T-helper 2 cell (primary cell): ENCODE results near the gene UXT.
"Not testable (repeated sequence)": the region's sequence is repeated elsewhere in the genome, so short reads cannot be mapped to it uniquely, and the experiment has no call there.

Experiments used
- DNase-seq, 5 experiments: peaks; one replicate each; pipeline versions ENCODE4 v3.0.0 to v3.0.0-alpha.2; 2012 to 2022
- total RNA-seq, 2 donors: gene quantifications; one replicate each; lab custom pipeline; 2026; lab: John Stamatoyannopoulos, UW

UXT gene, protein sequence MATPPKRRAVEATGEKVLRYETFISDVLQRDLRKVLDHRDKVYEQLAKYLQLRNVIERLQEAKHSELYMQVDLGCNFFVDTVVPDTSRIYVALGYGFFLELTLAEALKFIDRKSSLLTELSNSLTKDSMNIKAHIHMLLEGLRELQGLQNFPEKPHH
- total RNA-seq, result 39.3 to 60.9 reads per million in 2 donors

DNA sequence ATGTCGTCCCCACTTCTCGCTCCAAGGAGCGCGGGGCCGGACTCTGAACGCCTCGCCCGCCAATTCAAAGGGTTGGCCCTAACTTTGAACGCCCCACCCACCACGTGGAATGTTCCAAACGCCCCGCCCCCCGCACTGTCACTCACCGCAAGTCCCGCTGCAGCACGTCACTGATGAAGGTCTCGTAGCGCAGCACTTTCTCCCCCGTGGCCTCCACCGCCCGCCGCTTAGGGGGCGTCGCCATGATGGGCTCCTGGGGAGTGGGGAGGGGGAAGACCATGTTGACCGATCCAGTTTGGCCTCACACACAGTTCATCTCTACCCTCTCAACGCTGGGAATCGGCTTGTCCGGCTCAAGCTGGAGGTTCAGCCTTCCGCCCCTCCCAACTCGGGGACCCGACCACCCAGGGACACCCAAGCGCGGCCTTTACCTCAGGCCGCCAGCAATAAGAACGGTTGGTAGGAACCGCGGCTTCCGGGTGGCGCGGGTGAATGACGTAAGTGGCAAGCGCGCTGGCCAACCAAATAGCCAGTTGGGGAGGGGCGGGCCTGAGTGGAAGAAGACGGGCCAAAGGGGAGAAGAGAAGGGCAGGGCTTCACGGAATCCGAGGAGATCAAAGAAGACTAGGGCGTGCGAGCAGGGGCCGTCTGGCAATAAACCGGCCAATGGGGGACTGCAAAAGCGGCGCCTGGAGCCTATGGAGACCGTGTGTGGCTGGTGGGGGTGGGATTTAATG, at the start of gene UXT:
Gene UXT, minus strand, starts transcription at position 497 of the 737 bp plus-strand sequence. Its CDS starts 253 bp downstream, at position 244.
- DNase-seq, result peak; percentile 76 to 97 (median 90)

DNA sequence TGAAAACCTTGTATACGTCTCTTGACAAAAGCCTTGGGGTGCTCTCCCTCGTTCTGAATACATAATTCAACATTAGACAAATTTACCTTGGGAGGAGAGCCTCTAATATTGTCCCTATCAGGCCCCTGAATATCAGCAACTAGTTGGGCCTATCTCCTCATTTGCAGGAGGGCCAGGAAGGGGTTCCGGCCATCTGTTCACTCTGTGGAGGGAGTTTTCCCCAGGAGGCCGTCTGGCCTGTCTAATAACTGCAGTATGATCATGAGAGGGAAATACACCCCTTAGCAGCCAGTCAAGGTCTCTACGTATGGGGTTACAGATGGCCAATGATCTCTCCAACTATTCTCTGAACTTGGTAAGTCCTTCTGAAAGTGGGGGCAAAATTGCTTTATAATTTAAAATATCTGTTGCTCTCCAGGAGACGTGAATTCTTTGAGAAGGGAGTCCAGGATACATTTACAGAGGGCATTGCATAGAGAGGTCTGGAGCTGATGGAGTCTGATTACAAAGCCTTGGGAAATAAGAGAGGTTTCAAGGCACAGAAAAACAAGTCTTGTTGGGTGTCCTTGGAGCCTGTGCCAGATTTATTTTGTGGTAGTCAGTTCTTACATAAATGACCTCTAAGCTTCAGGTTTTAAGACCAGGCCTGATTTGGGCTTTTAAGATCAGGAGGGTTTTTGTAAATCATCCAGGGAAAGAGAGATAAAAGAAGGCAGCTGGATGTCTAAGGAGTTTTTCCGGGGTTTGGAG, 48.2 kb upstream of the UXT start:
- no peak for DNase-seq

DNA sequence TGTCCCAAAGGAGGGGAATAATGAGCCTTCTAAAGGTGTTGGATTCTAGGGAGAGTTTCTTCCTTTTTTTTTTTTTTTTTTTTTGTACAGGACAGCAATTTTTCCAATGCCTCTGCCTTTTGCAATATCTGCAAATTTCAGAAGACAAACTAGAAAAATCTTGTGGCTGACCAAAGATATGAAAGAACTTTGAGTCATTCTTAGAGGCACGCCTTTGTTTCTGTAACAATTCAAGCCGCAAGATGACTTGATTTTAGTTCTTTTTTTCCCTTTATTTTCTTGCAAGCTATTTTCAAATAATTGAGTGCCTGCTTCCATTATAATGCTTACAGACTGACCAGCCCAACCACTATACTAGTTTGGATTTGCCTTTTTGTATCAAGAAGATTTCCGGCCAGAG, 47.6 kb upstream of the UXT start:
- DNase-seq, result peak in 1 of 5 experiments; percentile 38

DNA sequence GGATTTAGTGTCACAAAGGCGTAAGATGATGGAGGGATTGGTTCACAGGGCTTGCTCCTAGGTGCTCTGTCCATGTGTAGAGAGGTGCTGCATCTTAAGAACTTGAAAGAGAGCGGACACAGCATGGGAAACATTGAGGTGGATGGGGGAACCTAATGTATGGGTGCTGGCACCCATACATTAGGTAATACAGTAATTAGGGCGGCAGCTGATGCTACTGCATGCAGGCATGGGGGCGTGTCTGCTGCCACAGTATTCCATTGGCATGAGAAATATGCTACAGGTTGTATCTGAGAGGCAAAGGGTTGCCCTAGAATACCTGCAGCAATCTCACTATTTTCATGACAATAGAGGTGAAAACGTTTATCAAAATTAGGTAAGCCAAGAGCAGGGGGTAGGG, 45.8 kb upstream of the UXT start:
- DNase-seq, result no peak

DNA sequence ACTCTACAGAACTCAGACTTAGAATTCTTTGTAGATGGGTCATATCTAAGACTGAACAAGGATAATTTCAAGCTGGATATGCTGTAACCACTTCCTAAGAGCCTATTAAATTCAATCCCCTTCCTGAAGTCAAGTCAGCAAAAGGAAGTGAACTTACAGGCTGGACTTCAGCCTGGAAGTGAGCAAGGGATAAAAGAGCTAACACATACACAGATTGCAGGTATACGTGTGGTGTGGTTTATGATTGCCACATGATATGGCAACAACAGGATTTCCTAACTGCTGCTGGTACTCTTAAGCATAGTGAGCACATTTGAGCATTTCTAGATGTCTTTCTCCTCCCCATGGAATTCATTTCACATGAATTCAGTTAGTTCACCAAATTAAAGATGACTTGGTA, 38.2 kb upstream of the UXT start:
- DNase-seq, result peak in 1 of 5 experiments; percentile 13

DNA sequence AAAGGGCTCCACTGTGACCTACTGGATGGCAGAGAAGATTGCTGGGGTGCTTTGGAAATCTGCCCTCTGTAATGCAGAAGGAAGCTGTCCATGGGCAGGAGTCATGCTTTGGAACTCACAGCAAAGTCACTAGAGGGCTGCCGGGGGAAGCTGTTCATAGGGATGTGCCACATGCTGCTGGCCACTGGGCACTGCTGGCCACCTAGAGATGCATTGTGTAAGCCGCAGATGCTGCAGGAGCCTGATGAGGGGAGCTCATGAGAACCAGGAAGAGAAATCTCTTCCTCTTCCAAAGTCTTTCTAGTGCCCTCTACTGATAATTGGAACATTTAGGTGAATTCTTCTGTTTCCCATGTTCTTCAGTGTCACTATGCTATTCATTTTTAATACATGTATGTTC, 31.2 kb upstream of the UXT start:
- no peak for DNase-seq

DNA sequence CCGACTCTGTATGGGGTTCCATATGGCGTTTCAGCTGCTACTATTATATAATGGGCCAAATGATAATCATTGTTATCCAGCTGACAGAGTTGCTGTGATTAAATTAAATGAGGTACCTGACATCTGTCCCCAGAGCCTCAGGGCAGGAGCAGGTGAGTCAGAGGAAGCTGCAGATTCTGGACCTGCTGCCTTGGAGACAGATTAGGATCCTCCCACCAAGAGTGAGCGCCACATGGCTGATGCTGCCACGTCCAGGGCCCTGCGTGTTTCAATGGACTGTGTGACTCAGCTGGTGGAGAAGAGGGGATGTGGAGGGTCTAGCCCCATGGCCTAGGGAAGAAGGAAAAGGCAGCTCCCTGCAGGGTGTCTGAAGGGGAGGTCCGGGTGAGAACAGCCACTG, 28.3 kb upstream of the UXT start:
- DNase-seq, result no peak

DNA sequence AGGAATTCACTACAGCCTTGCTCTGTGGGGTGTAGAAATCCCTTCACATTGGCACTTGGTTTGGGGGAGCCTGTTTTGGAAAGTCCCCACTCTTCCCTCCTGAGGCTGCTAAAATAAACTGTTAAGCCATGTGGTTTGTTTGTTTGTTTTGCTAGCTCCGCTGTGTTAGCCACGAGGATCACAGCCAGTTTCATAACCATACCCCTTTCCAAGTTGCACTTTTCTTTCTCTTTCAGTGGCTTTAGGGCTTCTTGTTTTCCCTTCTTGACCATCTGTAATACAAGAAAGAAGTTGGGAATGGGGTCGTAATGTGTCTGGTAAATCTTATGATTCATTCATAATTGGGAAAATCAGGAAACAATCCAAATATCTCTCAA, 24.8 kb upstream of the UXT start:
- peak in 1 of 5 experiments; percentile 11 for DNase-seq

DNA sequence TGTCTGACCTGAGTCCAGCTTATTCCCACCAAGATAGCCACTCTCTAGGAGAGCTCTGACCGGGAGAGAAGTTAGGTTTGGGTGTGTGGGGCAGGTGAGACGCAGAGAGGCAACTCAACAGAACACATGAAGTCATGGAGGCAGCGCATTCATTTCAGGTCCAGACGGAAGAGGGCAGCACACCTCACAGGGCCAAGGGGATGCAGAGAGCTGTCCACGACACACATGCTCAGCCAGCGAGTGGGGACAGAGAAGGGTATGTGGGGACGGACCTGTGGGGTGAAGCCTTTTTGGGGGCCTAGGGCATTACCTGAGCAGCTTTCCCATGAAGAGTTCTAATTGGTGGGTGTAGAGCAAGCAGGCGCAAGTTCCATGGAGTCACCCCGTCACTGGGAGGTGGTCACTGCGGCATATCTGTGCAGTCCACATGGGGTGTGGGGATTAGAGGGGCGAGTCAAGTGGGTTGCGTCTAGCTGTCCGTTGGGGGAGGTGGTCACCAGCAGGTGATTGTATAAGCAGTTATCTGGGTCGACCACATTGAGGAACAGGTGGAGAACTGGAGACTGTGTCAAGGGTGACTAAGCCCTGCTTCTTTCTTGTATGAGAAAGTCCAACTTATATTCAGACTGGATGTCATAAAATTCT, 24.3 kb upstream of the UXT start:
- DNase-seq, result no peak

DNA sequence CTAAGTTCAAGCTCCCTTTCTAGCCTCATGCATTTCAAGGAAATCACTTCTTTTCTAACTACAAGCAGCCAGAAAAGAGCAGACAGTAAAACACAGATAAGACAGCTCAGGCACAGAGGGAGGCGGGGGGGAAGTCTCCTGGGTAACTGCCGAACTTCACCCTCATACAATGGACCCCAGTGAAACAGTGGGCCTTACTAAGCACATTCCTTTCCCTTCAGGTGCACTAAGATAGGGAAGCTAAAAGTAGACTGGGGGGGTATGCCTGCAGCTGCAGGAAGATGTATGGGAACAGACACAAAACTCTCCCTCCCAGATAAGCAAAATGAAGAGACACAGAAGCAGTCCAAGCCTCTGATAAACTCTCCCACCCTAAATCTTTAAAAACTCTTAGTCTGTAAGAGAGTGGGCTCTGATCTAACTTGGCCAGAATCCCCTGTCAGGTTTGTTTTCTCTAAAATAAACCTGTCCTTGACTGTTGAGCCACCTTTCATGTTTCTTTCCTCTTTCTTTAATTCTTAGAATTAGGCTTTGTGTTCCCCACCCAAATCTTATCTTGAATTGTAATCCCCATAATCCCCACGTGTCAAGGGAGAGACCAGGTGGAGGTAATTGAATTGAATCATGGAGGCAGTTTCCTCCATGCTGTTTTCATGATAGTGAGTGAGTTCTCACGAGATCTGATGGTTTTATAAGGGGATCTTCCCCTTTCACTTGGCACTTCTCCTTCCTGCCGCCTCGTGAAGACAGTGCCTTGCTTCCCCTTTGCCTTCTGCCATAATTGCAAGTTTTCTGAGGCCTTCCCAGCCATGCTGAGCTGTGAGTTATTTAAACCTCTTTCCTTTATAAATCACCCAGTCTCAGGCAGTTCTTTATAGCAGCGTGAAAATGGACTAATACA, 17.2 kb upstream of the UXT start:
- DNase-seq, result not testable (repeated sequence)

DNA sequence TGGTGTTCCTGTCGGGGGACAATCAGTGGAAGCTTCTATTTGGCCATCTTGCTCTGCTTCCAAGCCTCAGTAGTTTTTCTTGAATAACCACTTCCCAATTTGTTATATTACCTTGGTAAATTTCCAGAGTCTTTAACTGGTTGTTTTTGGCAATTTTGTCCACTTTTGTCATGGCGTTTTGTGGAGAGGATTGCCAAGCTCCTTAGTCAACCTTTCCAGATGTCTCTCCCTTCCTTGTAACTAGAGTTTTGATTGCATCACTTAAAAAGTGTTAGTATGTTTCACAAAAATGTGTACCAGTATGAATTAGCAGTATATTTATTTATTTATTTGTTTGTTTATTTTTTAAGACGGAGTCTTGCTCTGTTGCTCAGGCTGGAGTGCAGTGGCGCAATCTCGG, 15.8 kb upstream of the UXT start:
- DNase-seq, result no peak

DNA sequence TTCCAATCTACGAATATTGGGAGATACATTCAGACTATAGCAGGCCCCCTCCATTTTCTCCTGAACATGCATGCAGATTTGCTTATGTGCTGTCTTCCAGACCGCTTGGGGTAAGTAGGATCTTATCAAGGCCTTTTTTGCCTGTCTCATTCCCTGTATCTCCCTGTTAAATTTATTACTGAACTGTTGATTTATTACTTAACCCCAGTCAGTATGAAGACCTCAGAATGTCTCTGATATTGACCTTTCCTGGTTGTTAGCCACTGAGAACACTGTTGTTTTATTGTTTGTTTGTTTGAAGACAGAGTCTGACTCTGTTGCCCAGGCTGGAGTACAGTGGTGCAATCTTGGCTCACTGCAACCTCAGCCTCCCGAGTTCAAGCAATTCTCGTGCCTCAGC, 6.8 kb upstream of the UXT start:
- not testable (repeated sequence) for DNase-seq

DNA sequence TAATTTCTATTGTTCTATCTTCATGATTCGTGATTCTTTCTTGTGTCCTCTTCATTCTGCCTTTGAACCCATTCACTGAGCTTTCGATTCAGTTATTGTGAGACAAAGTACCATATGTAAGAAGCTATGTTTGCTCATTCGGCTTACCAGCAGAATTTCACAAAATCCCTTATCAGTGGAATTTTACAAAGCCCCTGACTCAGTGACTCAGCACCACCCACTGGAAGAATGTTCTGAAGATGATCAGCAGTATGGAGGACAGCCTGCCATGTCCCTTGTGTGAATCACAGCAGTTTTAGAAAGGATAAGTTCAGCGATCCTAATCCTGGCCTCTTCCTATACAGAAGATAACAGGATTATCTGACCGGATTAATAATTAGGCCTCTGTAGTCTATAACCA, 5.8 kb upstream of the UXT start:
- DNase-seq, result no peak

DNA sequence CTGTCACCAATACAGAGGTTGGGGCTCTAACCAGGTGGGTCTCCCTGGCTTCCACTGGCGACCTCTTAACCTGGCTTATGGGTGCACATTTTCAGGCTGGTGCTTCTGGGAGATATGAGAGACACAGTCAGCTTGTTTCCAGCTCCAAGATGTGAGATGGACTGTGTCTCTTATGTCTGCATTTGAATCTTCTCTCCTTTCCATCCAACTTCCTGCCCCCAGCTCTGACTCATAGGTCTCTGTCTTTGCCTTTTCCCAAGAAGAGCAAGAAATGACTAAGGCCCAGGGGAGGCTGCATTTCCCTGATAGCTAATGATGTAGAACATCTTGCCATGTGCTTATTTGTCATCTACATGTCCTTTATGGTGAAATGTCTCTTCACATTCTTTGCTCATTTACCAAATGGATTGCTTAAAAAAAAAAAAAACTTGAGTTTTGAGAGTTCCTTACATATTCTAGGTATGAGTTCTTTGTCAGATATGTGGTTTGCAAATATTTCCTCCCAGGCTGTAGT, 3.2 kb upstream of the UXT start:
- peak in 2 of 5 experiments; percentile 18 to 83 for DNase-seq

DNA sequence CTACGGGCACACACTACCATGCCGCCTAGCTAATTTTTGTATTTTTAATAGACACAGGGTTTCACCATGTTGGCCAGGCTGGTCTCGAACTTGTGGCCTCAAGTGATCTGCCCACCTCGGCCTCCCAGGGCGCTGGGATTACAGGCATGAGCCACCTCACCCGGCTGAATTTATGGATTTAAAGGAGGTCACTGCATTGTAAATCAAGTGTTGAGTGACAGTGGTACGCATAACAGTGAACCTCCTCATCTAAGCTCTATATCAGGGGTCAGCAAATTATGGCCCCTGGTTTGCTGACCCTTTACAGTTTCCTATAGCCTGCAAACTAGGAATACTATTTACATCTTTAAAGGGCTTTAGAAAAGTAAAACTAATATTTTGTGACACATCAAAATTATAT, 2.6 kb upstream of the UXT start:
- DNase-seq, result no peak

DNA sequence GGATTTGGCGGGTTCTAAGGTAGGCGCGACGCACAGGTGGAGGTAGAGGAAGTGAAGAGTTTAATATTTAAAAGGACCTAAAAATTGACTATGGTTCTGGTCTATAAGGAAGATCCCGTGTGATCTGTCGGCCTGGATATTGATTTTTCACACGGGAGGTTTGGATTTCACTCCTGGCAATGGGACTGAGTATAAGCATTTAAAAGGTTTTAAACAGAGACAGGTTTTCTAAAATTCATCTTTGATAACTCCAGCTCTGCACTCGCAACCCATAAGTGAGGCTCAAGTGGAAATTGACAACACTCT, 394 bp upstream of the UXT start:
- no peak for DNase-seq

DNA sequence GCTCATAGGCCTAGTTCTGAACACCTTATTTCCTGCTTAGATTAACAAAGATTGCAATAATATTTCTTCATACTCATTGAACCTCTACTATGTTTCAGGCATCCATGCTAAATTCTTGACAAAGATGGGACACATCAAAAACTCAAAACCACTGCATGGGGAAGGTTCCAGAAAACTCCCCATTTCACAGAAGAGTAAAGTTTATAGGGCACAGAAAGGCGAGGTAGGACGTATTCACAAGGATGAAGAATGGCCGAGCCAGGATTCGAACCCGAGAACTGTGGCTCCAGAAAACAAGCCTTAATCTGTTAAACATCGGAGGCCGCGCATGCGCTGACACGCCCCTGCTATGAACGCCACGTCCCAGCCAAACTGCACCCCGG, 688 bp downstream of the UXT start:
- DNase-seq, result no peak

DNA sequence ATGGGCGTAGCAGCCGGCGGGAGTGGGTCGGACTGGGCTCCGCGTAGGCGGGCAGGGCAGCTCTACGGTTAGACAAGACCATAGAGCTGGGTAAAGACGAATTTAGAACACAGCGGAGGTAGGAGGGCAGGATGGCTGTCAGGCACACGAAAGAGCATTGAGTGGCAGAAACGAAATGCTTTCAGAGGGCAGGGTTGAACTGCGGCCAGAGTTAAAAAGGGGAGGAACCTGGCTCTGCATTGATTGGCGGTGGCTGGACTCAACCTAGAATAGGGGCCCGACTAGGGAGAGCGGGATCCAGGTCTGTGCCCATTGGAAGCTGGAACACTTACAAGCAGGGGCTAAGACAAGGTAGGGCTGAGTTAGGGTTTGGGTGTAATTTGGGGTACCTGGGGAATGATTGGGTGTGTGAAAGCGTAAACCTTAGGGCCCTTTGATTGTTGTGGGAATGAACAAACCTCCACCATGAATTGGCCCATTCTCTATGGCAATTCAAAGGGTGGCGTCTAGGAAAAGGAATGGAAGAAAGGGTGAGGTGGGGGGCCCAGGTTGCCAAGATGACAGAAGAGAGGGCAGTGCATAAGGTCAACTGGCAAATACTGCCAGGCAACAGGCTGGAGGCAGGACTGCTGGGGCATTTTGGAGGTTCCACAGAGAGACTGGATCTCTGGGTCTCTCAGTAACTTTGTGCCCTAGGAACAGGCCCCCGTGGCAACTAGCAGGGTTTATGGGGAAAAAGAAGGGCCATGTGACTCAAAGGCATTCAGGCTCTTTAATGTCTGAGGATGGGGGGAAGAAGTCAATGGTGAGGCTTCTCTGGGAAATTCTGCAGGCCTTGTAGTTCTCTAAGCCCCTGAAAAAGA, 7.7 kb downstream of the UXT start:
- no peak for DNase-seq

DNA sequence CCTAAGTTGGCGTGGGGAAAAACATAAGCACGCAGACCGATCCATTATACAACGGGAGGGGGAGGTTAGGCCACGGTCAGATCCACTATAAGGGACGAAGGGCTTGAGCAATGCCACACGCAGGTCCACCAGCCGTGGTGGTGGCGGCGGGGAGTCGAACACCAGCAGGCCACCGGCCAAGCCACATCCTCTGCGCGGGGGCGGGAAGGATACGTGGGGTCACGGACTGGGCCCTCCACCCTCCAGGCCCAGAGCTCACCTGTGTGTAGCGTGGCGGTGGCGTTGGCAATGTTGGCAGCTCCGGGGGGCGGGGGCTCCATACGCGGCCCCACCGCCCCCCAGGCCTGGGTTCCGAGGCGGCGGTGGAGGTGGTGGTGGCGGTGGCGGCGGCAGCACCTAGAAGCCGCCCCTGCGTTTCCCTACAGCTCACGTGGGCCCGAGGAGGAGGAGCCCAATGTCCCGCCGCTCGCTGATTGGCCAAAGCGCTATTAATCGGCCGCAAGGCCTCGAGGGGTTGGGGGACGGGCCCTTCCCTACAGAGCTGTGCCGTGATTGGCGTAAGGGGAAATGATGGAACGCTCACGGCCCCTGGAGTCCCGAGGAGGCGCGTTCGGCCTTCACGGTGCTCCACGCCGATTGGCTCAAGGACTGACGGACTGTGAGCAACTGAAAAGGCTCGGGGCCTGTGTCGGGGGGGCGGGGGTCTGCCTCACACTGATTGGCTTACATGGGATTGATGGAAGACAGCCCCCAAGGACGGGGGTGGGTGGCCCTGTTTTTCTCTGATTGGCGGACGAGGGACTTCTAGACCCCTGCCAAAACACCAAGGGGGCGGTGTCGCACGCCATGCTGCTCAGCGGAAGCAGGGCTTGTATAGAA, 8.6 kb downstream of the UXT start, which contains the start of gene ELK1:
Gene ELK1, minus strand, starts transcription at position 400 of the 879 bp plus-strand sequence. CDS start 9,122 bp downstream, outside the sequence.
- DNase-seq, result peak; percentile 64 to 99 (median 86)

DNA sequence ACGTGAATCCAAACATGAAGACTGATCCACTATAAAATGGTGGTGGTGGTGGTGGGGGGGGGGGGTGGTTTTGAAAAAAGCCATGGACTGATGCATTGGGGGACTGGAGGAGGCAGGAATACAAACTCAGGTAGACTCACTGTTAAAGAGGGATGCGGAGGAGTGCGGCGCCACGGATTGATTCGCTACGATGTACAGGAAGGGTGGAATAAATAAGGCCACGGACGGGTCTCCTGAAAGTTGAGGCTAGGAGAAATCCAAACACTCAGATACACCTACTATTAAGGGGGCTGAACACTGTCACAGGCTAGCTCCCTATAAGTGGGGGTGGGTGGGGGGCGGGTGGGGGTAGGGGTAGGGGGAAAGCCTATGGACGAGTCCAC, 9.2 kb downstream of the UXT start:
- no peak for DNase-seq
